Left ventricle myocardium inferior (tissue), 1 donor: Measurements from ENCODE around the gene BORCS6. TPM values are rescaled to one million over a fixed set of nuclear protein-coding genes. Genes with fewer than 3 reads are reported as not detected.
A peak's percentile ranks its signal among the peaks of the same experiment; 100 is the strongest.

Experiments
- DNase-seq: peaks from one replicate; pipeline ENCODE4 v3.0.0-alpha.2; 2020
- H3K27ac ChIP-seq: fragments of 200-600 bp; replicated peaks from 2 replicates; pipeline ENCODE4 v1.8.0; 2021
- H3K27me3 ChIP-seq: fragments of 200-600 bp; 2 replicates; pipeline ENCODE4 v1.8.0; 2021; ENCODE audit warnings: low read depth
- H3K36me3 ChIP-seq: fragments of 200-600 bp; 2 replicates; pipeline ENCODE4 v1.8.0; 2021
- H3K4me1 ChIP-seq: fragments of 200-600 bp; 2 replicates; pipeline ENCODE4 v1.8.0; 2021
- H3K4me3 ChIP-seq: fragments of 200-600 bp; 2 replicates; pipeline ENCODE4 v1.8.0; 2021; ENCODE audit warnings: mild to moderate bottlenecking, moderate library complexity
- H3K9me3 ChIP-seq: fragments of 200-600 bp; replicated peaks from 2 replicates; pipeline ENCODE4 v1.8.0; 2021
- CTCF ChIP-seq: fragments of 200-600 bp; IDR thresholded peaks from 2 replicates; pipeline ENCODE4 v1.8.0; 2021; ENCODE audit warnings: antibody characterized with exemption, mild to moderate bottlenecking, borderline replicate concordance
- intact Hi-C: fragments of 100-400 bp; cut with micrococcal nuclease; formaldehyde crosslinking; loops from one replicate; pipeline ENCODE4 v1.11.0; 2022
- total RNA-seq: library from RNA; stranded (reverse); fragmentation: NEBNext Ultra II Directional; extraction: Animal tissue kit (Norgen Biotek cat#: 25700); gene quantifications from one replicate; pipeline ENCODE4 v1.2.1, GENCODE V29; 2021
- donor health status: DM: no; HTN: yes; CAD: no; lungs with severe emphysema.

BORCS6 gene
- total RNA-seq, 1 donor from 2014 or later: 8.4 TPM

- Histone ChIP-seq H3K9me3 (no peaks in the 10 kb centered on the region), H3K4me3 (no peak overlapping the region), H3K27ac (peak overlapping the region; percentile 99), H3K36me3 (peaks cover 94% of the 10 kb centered on the region), H3K4me1 (peaks cover 89% of the 10 kb centered on the region), H3K27me3 (no peaks in the 10 kb centered on the region)
- DNase-seq: no peak
- TF ChIP-seq CTCF: no peak
- intact Hi-C loops: no loop called here
Measured at GRCh38 chr17:8146381-8147140, 43.4 kb downstream of the BORCS6 start.

GRCh38 chr17:8145811-8146210 is 44.2 kb downstream of the BORCS6 start:
- H3K4me1 ChIP-seq: peaks cover 94% of the 10 kb centered on the region
- intact Hi-C loops: no loop called here
- no peak for DNase-seq

GRCh38 chr17:8144401-8145231 is 45.4 kb downstream of the BORCS6 start:
- no peaks in the 10 kb centered on the region for H3K27me3 ChIP-seq
- TF ChIP-seq CTCF: no peak
- H3K4me1 ChIP-seq: peaks cover 94% of the 10 kb centered on the region
- intact Hi-C loops: no loop called here
- H3K27ac ChIP-seq: peak overlapping the region; percentile 99
- no peaks in the 10 kb centered on the region for H3K9me3 ChIP-seq
- H3K4me3 ChIP-seq: no peak overlapping the region
- DNase-seq: no peak
- H3K36me3 ChIP-seq: peaks cover 100% of the 10 kb centered on the region

More at GRCh38 chr17:8145811-8146210, 44.2 kb downstream of the BORCS6 start:
- Histone ChIP-seq H3K9me3 (no peaks in the 10 kb centered on the region), H3K4me3 (no peak overlapping the region), H3K27ac (peak overlapping the region; percentile 99), H3K27me3 (no peaks in the 10 kb centered on the region), H3K36me3 (peaks cover 100% of the 10 kb centered on the region)
- TF ChIP-seq CTCF: no peak

GRCh38 chr17:8143581-8144400 is 46.2 kb downstream of the BORCS6 start:
- Histone ChIP-seq H3K4me3 (no peak overlapping the region), H3K4me1 (peaks cover 93% of the 10 kb centered on the region), H3K27ac (peak overlapping the region; percentile 52), H3K36me3 (peaks cover 97% of the 10 kb centered on the region), H3K27me3 (no peaks in the 10 kb centered on the region), H3K9me3 (no peaks in the 10 kb centered on the region)
- no peak for TF ChIP-seq CTCF
- intact Hi-C loops: no loop called here
- no peak for DNase-seq
